Stimulated activated memory B cell treated with anti-CD40 and anti-IgM and Interleukin-4, amounts not matched to agents 10 μg/mL and 1 μg/mL and 100 μg/mL, for 72 hours (primary cell): ENCODE results near the gene HSD17B8.

Experiments used
- ATAC-seq: fragments of 150-1000 bp; cut with Tn5 transposase; 2 replicates; pipeline ENCODE4 v1.10.0; 2021
- H3K27ac Mint-ChIP-seq: one replicate; pipeline ENCODE4 v1.8.0; 2022; ENCODE audit warnings: mild to moderate bottlenecking, mixed read lengths
- H3K27me3 Mint-ChIP-seq: one replicate; pipeline ENCODE4 v1.8.0; 2022; ENCODE audit warnings: mixed read lengths
- H3K36me3 Mint-ChIP-seq: one replicate; pipeline ENCODE4 v1.8.0; 2022; ENCODE audit warnings: mixed read lengths
- H3K4me1 Mint-ChIP-seq: one replicate; pipeline ENCODE4 v1.8.0; 2022; ENCODE audit warnings: mixed read lengths
- H3K4me3 Mint-ChIP-seq: one replicate; pipeline ENCODE4 v1.8.0; 2022; ENCODE audit warnings: mild to moderate bottlenecking, moderate library complexity, mixed read lengths
- H3K9me3 Mint-ChIP-seq: one replicate; pipeline ENCODE4 v1.8.0; 2022; ENCODE audit warnings: mixed read lengths

HSD17B8 gene

GRCh38 chr6:33204415-33205190, at the start of gene HSD17B8:
HSD17B8 (plus strand) TSS chr6:33204655; CDS start chr6:33204669, 14 bp downstream.
- peak within 1 kb of the TSS; percentile 95 for H3K4me3 Mint-ChIP-seq
- H3K4me1 Mint-ChIP-seq: peaks cover 77% of the 10 kb centered on the region

GRCh38 chr6:33156561-33156960, 47.9 kb upstream of the HSD17B8 start:
- no peak overlapping the region for H3K27ac Mint-ChIP-seq
- no peak for ATAC-seq

More at GRCh38 chr6:33204415-33205190, at the start of gene HSD17B8:
- Mint-ChIP-seq H3K27me3 (no peaks in the 10 kb centered on the region), H3K9me3 (no peaks in the 10 kb centered on the region), H3K27ac (peak within 1 kb of the TSS; percentile 88), H3K36me3 (peaks cover 27% of the 10 kb centered on the region)
- peak; percentile 82 for ATAC-seq

DNA sequence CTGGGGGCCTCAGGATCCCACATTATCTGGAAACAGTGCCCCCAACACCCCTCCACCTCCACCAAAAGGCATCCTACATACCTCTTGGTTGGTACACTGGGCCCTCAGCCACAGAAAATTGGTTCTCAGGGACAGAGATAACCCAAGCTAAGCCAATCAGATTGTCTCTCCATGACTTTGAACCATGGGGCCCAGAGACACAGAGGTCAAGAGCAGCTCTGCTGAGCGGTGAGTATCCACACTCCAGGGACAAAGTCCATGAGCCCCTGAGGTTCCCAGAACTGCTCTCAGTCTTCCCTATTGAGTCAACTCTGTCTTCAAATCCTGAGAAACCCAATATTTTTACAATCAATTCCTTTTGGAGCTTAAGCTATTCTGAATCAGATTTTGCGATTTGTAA, 47.5 kb upstream of the HSD17B8 start:
- Mint-ChIP-seq H3K9me3 (peaks cover under 1% of the 10 kb centered on the region), H3K27me3 (peaks cover 6% of the 10 kb centered on the region), H3K27ac (no peak overlapping the region), H3K4me3 (no peak overlapping the region), H3K36me3 (peaks cover 1% of the 10 kb centered on the region), H3K4me1 (peaks cover 11% of the 10 kb centered on the region)
- no peak for ATAC-seq

More at GRCh38 chr6:33156561-33156960, 47.9 kb upstream of the HSD17B8 start:
- peaks cover 7% of the 10 kb centered on the region for H3K4me1 Mint-ChIP-seq
- H3K4me3 Mint-ChIP-seq: no peak overlapping the region
- H3K36me3 Mint-ChIP-seq: peaks cover 5% of the 10 kb centered on the region
- H3K27me3 Mint-ChIP-seq: peaks cover 5% of the 10 kb centered on the region
- peaks cover 4% of the 10 kb centered on the region for H3K9me3 Mint-ChIP-seq

- peaks cover 16% of the 10 kb centered on the region for H3K4me1 Mint-ChIP-seq
- no peaks in the 10 kb centered on the region for H3K9me3 Mint-ChIP-seq
- ATAC-seq: no peak
- peaks cover 22% of the 10 kb centered on the region for H3K27me3 Mint-ChIP-seq
- no peaks in the 10 kb centered on the region for H3K36me3 Mint-ChIP-seq
- no peak overlapping the region for H3K4me3 Mint-ChIP-seq
- no peak overlapping the region for H3K27ac Mint-ChIP-seq
Measured at GRCh38 chr6:33160096-33160495, 44.4 kb upstream of the HSD17B8 start.

DNA sequence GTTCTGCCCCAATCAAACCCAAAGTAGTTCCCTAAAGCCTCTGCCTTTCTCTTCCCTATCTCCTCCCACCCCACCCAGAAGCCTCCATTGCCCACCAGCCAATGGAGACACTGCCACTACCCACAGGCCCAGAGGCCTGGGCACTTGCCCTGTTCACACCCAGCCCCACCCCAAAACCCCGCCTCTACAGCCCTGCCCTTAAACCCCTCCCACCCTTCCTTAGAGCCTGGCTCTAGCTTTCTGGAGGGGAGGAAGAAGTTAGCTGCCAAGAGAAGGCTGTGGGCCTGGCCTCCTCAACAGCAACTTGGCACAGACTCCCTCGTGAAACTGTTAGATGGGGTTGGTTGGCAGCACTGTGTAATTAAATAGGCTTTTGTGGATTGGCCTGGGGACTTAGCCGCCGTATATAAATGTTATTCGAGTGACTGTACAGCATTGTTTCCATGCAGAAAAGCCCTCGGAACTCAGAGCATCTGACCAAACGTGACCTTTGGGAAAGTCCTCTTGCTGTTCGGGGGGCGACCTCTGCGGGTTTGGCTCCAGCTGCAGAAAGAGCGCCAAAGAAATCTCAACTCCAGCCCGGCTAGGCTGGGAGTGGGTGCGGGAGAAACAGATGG, 43.6 kb upstream of the HSD17B8 start:
- peaks cover 27% of the 10 kb centered on the region for H3K27me3 Mint-ChIP-seq
- H3K4me1 Mint-ChIP-seq: peaks cover 16% of the 10 kb centered on the region
- H3K36me3 Mint-ChIP-seq: no peaks in the 10 kb centered on the region
- no peaks in the 10 kb centered on the region for H3K9me3 Mint-ChIP-seq
- peak overlapping the region; percentile 82 for H3K27ac Mint-ChIP-seq
- ATAC-seq: no peak
- H3K4me3 Mint-ChIP-seq: peak overlapping the region; percentile 88

GRCh38 chr6:33161354-33162331, 42.8 kb upstream of the HSD17B8 start:
- Mint-ChIP-seq H3K4me1 (peaks cover 16% of the 10 kb centered on the region), H3K36me3 (no peaks in the 10 kb centered on the region), H3K27ac (peak overlapping the region; percentile 82), H3K9me3 (no peaks in the 10 kb centered on the region), H3K27me3 (peaks cover 35% of the 10 kb centered on the region), H3K4me3 (peak overlapping the region; percentile 88)
- peak; percentile 91 for ATAC-seq

DNA sequence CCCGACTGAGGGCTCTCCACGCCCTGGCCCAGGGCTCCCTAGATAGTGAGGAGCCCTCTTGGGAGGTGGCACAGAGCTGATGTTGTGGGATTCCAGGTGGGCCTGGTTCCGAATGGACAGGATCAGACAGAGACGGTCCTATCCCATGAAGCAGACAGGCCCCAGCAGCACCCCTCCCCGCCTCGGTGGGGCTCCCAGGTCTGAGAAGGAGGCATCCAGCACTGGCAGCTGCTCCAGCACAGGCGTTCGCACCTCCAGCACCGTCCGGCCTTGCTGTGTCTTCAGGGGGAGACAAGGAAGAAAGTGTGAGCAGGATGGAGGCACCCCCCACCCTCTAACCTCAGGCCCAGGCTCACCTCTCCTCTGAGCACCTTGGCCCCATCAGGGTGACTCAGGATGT, 40.9 kb upstream of the HSD17B8 start:
- Mint-ChIP-seq H3K36me3 (no peaks in the 10 kb centered on the region), H3K27me3 (peaks cover 39% of the 10 kb centered on the region), H3K4me1 (peaks cover 16% of the 10 kb centered on the region), H3K27ac (no peak overlapping the region), H3K9me3 (no peaks in the 10 kb centered on the region), H3K4me3 (no peak overlapping the region)
- ATAC-seq: no peak

DNA sequence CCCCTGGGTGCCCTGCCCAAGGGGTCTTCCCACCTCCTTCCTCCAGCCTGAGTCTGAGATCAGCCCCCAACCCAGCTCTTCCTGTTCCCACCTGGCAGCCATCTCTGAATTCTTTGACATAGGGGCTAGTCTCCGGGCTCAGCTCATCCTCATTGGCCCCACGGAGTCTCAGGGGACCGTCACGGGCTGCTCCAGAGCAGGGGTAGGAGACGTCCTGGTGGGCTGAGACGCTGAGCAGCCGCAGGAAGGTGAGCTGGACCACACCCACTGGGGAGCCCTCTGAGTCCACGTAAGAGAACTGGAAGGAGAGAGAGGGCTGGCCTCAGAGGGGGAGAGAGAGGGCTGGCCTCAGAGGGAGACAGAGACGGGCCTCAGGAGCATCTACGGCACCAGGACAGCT, 40.3 kb upstream of the HSD17B8 start:
- H3K4me1 Mint-ChIP-seq: peaks cover 19% of the 10 kb centered on the region
- ATAC-seq: no peak
- H3K27me3 Mint-ChIP-seq: peaks cover 45% of the 10 kb centered on the region
- H3K36me3 Mint-ChIP-seq: no peaks in the 10 kb centered on the region
- H3K9me3 Mint-ChIP-seq: no peaks in the 10 kb centered on the region
- H3K27ac Mint-ChIP-seq: no peak overlapping the region
- no peak overlapping the region for H3K4me3 Mint-ChIP-seq

DNA sequence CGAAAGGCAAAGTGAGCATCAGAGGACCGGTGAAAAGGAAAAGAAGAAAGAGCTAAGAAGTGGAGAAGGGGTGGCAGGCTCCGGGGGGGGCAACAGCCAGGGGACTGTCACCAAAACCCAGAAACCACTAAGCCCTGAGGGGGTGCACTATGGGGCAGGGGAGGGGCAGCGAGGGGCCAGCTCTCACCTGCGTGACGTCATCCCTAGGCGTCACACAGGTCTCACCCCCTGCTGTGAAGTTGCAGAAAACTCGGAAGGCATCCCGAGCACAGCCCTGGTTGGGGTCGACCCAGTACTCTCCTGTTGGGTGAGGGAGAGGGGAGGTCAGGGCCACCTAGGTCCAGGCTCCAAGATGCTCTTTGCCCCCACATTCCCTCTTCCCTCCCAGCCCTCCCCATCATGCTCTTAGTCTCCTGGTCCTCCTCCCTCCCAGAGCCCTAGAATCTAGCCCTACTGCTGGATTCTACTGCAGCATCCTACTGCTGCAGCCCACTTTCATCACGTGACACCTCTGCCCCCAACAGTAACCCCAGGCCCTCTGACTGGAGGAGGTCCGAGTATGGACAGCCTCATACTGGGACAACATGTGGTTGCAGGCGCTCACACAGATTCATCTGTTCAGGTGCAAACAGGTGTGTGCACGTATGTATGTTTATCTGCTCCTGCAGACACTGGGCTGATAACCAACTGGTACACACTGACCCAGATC, 39.6 kb upstream of the HSD17B8 start:
- Mint-ChIP-seq H3K4me3 (no peak overlapping the region), H3K27ac (no peak overlapping the region), H3K4me1 (peaks cover 25% of the 10 kb centered on the region), H3K36me3 (no peaks in the 10 kb centered on the region), H3K9me3 (no peaks in the 10 kb centered on the region), H3K27me3 (peaks cover 49% of the 10 kb centered on the region)
- no peak for ATAC-seq

DNA sequence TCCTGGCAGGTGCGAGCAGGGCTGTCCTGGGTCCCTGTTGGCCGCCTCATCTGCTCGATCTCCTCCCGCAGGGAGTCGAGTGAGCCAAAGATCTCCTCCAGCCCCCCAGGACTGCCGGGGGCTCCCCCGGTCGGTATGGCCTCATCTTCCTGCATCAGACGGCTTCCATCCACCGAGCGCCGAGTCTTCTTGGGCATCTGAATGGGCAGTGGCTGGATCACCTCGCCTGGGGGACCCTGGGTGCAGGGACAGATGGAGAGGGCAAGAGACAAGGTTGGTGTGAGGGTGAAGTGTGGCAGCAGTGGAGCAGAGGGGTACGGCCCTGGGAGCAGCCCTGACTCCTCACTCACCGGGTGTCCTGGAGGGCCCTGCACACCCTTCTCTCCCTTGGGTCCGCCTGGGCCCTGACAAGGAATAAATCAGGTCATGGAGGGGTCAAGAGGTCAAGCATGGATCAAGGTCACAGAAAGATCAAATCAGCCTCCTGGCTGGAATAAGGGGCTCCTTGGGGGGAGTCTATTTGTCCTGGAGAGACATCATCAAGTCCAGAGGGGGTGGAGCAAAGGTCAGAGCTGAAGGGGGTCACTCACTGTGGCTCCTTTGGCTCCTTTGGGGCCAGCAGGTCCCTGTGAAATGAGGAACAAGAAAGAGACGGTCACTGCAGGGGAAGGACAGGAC, 38.7 kb upstream of the HSD17B8 start:
- no peak overlapping the region for H3K4me3 Mint-ChIP-seq
- ATAC-seq: no peak
- peaks cover 49% of the 10 kb centered on the region for H3K27me3 Mint-ChIP-seq
- no peaks in the 10 kb centered on the region for H3K36me3 Mint-ChIP-seq
- no peaks in the 10 kb centered on the region for H3K9me3 Mint-ChIP-seq
- peaks cover 34% of the 10 kb centered on the region for H3K4me1 Mint-ChIP-seq
- no peak overlapping the region for H3K27ac Mint-ChIP-seq

DNA sequence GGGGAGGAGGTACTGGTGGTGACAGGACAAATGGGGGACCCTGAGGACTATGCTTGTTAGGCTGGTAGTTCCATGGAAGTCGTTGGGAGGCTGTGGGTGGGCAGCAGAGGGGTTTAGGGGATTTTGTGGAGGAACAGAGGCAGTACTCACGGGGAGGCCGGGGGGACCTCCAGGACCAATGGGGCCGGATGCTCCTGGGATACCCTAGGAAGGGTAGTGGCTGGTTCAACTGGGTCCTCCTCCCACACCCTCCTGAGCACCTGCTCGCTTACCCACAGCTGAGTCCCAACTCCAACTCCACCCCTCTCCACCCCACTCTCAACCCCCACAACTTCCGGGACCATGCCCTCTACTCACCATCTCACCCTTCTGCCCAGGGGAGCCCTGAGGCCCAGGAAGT, 38.1 kb upstream of the HSD17B8 start:
- Mint-ChIP-seq H3K36me3 (no peaks in the 10 kb centered on the region), H3K4me1 (peaks cover 33% of the 10 kb centered on the region), H3K4me3 (no peak overlapping the region), H3K27ac (no peak overlapping the region), H3K27me3 (peaks cover 46% of the 10 kb centered on the region), H3K9me3 (no peaks in the 10 kb centered on the region)
- ATAC-seq: no peak

- Mint-ChIP-seq H3K36me3 (no peaks in the 10 kb centered on the region), H3K4me1 (peaks cover 28% of the 10 kb centered on the region), H3K4me3 (no peak overlapping the region), H3K27ac (no peak overlapping the region), H3K27me3 (peaks cover 43% of the 10 kb centered on the region), H3K9me3 (no peaks in the 10 kb centered on the region)
- ATAC-seq: no peak
Measured at GRCh38 chr6:33166811-33167210, 37.6 kb upstream of the HSD17B8 start.

DNA sequence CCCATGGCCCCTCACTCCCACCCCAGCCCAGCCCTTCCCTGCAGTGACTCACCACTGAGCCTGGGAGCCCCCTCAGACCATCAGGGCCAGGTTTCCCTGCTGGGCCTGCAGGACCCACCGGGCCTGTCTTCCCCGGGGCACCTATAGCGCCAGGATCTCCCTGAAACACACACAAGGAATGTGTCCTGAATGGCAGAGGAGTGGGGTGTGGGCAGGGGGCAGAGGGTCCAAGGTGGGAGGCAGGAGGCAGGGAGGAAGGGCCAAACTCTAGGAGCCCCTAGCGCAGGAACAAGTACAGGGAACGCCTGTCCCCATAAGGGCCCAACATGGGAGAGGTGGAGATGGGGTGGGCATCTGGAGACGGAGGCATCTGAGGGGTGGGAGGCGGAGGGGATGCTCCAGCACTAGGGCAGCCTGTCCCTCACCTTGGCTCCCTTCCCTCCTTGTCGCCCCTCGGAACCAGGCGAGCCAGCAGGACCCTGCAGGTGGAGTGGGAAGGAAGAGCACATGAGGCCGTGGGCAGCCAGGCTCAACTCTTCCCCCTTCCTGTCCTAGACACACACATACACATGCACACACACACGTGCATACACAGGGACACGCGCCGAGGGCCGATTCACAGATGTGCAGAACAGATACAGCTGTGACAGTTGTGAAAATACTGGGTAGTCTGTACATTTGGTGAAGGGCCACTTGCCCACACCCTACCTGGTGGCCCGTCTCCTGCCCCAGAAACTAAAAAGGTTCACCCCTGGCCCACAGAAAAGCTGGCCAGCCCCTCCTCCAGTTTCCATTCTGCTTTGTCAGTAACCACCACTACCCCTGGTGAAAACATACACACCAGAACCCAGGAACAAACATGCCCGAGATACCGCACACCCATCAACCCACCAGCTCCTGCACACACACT, 36.8 kb upstream of the HSD17B8 start:
- Mint-ChIP-seq H3K36me3 (no peaks in the 10 kb centered on the region), H3K27me3 (peaks cover 50% of the 10 kb centered on the region), H3K27ac (no peak overlapping the region)

More for the DNA sequence above, 36.8 kb upstream of the HSD17B8 start:
- H3K9me3 Mint-ChIP-seq: no peaks in the 10 kb centered on the region
- H3K4me1 Mint-ChIP-seq: peaks cover 26% of the 10 kb centered on the region
- H3K4me3 Mint-ChIP-seq: no peak overlapping the region
- ATAC-seq: no peak
